Fibroblast of lung (primary cell): ENCODE measurements around the gene TMED9. TPM values are rescaled to one million over a fixed set of nuclear protein-coding genes. Genes with fewer than 3 reads are reported as not detected.
A peak's percentile ranks its signal among the peaks of the same experiment; 100 is the strongest.

ENCODE experiments used
- DNase-seq, 2 donors: peaks; one replicate each; pipeline versions ENCODE4 v3.0.0 to v3.0.0-alpha.2; 2010; ENCODE audit warnings: low read depth in 2 of 2
- H2AFZ ChIP-seq: 2 replicates; pipeline ENCODE4 v1.5.1; 2012; ENCODE audit warnings: low read length, control low read depth, inconsistent platforms
- H3K27ac ChIP-seq: 2 replicates; pipeline ENCODE4 v1.5.1; 2011; ENCODE audit warnings: low read length, control low read depth; ENCODE audit not compliant: insufficient read depth
- H3K27me3 ChIP-seq: 2 replicates; pipeline ENCODE4 v1.5.1; 2011; ENCODE audit warnings: mild to moderate bottlenecking, low read length; ENCODE audit not compliant: control insufficient read depth, insufficient read depth
- H3K36me3 ChIP-seq: 2 replicates; pipeline ENCODE4 v1.5.1; 2011; ENCODE audit warnings: low read length; ENCODE audit not compliant: control insufficient read depth, insufficient read depth
- H3K4me1 ChIP-seq: 2 replicates; pipeline ENCODE4 v1.5.1; 2011; ENCODE audit warnings: low read length; ENCODE audit not compliant: control insufficient read depth, insufficient read depth; ENCODE audit errors: extremely low read depth
- H3K4me2 ChIP-seq: 2 replicates; pipeline ENCODE4 v1.5.1; 2011; ENCODE audit warnings: low read length, control low read depth; ENCODE audit not compliant: insufficient read depth; ENCODE audit errors: extremely low read depth
- H3K4me3 ChIP-seq, 4 experiments: fragments of 200-600 bp in 1 of 4; sonication (generic) in 1 of 4; replicated peaks in 1 of 4; 2 replicates each; pipeline ENCODE4 v1.5.1; 2011 to 2016; ENCODE audit warnings: low read length in 4 of 4, low read depth in 3 of 4, mild to moderate bottlenecking in 3 of 4, control low read depth in 2 of 4, inconsistent platforms in 1 of 4, mixed read lengths in 1 of 4; ENCODE audit not compliant: insufficient read depth in 1 of 4; ENCODE audit errors: control extremely low read depth in 1 of 4
- H3K79me2 ChIP-seq: 2 replicates; pipeline ENCODE4 v1.5.1; 2012; ENCODE audit warnings: mild to moderate bottlenecking, low read length, inconsistent platforms; ENCODE audit not compliant: control insufficient read depth, insufficient read depth
- H3K9ac ChIP-seq: 2 replicates; pipeline ENCODE4 v1.5.1; 2011; ENCODE audit warnings: mild to moderate bottlenecking, low read length, control low read depth; ENCODE audit not compliant: insufficient read depth
- H3K9me3 ChIP-seq: 2 replicates; pipeline ENCODE4 v1.5.1; 2012; ENCODE audit warnings: low read depth, low read length; ENCODE audit not compliant: control insufficient read depth, insufficient read depth
- H4K20me1 ChIP-seq: 2 replicates; pipeline ENCODE4 v1.5.1; 2011; ENCODE audit warnings: low read length; ENCODE audit not compliant: control insufficient read depth, insufficient read depth; ENCODE audit errors: extremely low read depth
- CTCF ChIP-seq, 2 donors: IDR thresholded peaks in 1 of 2; conservative IDR thresholded peaks in 1 of 2; 1 replicate in 1 of 2; 2 replicates in 1 of 2; pipeline ENCODE4 v1.5.1; 2011 to 2012; ENCODE audit warnings: low read length in 2 of 2, control low read depth in 1 of 2, inconsistent platforms in 1 of 2, low read depth in 1 of 2, mild to moderate bottlenecking in 1 of 2
- EZH2 ChIP-seq: IDR thresholded peaks from 2 replicates; pipeline ENCODE4 v1.5.1; 2012; ENCODE audit warnings: low read length, control low read depth, mild to moderate bottlenecking; ENCODE audit errors: missing control alignments
- polyA plus RNA-seq, 2 donors: library from polyadenylated mRNA; depleted of rRNA in 1 of 2; stranded (reverse) in 1 of 2; unstranded in 1 of 2; fragments of >200 nt; gene quantifications; 2 replicates each; pipeline ENCODE4 v1.2.1, GENCODE V29; 2011 to 2012; ENCODE audit warnings: missing spikeins in 1 of 2
- total RNA-seq: library from RNA; depleted of rRNA; stranded (reverse); fragments of >200 nt; gene quantifications from 2 replicates; pipeline ENCODE4 v1.2.1, GENCODE V29; 2014

TMED9 gene
- total and polyA plus RNA-seq, 2 donors (not counting 1 experiment from before 2014, with no cell fraction given): 139 to 355 TPM

- no peak for TF ChIP-seq CTCF (conservative IDR thresholded peaks at IDR 0.05 in 1 of 2, IDR thresholded peaks at IDR 0.05 in 1 of 2; ENCODE audit: low read depth in 1 of 2, low read length in 2 of 2)
- TF ChIP-seq EZH2: no peak
- no peaks in the 10 kb centered on the region for H4K20me1 ChIP-seq
Measured at GRCh38 chr5:177550122-177550521, 41.9 kb upstream of the TMED9 start.

GRCh38 chr5:177552839-177553455 is 39.1 kb upstream of the TMED9 start:
- Histone ChIP-seq H3K79me2 (peaks cover 58% of the 10 kb centered on the region), H2AFZ (no peak overlapping the region), H3K9me3 (no peaks in the 10 kb centered on the region), H3K4me2 (peak overlapping the region; percentile 81), H3K27me3 (no peaks in the 10 kb centered on the region), H3K4me3 (peak overlapping the region; percentile 59 to 90 (median 82)), H3K4me1 (peaks cover 6% of the 10 kb centered on the region), H4K20me1 (no peaks in the 10 kb centered on the region), H3K36me3 (peaks cover 5% of the 10 kb centered on the region), H3K9ac (no peak overlapping the region), H3K27ac (peak overlapping the region; percentile 1)
- DNase-seq: peak in 1 of 2 donors; percentile 17
- TF ChIP-seq CTCF (conservative IDR thresholded peaks at IDR 0.05 in 1 of 2, IDR thresholded peaks at IDR 0.05 in 1 of 2; ENCODE audit: low read depth in 1 of 2, low read length in 2 of 2): peak in 1 of 2 donors; percentile 12
- no peak for TF ChIP-seq EZH2

More at GRCh38 chr5:177550122-177550521, 41.9 kb upstream of the TMED9 start:
- DNase-seq: no peak
- Histone ChIP-seq H3K27ac (no peak overlapping the region), H3K9ac (no peak overlapping the region), H3K36me3 (peaks cover 5% of the 10 kb centered on the region), H3K4me3 (no peak overlapping the region), H3K79me2 (peaks cover 63% of the 10 kb centered on the region), H3K9me3 (no peaks in the 10 kb centered on the region), H2AFZ (no peak overlapping the region), H3K27me3 (no peaks in the 10 kb centered on the region), H3K4me2 (no peak overlapping the region), H3K4me1 (peaks cover 22% of the 10 kb centered on the region)

GRCh38 chr5:177553671-177554429 is 38.2 kb upstream of the TMED9 start:
- Histone ChIP-seq H3K79me2 (peaks cover 49% of the 10 kb centered on the region), H3K4me1 (no peaks in the 10 kb centered on the region), H3K36me3 (peaks cover 3% of the 10 kb centered on the region), H4K20me1 (no peaks in the 10 kb centered on the region), H3K4me3 (peak overlapping the region; percentile 59 to 90 (median 82)), H3K9ac (peak overlapping the region; percentile 71), H3K4me2 (peak overlapping the region; percentile 81), H3K27ac (peak overlapping the region; percentile 54), H3K27me3 (no peaks in the 10 kb centered on the region), H2AFZ (no peak overlapping the region), H3K9me3 (no peaks in the 10 kb centered on the region)
- TF ChIP-seq CTCF (conservative IDR thresholded peaks at IDR 0.05 in 1 of 2, IDR thresholded peaks at IDR 0.05 in 1 of 2; ENCODE audit: low read depth in 1 of 2, low read length in 2 of 2) (no peak), EZH2 (no peak)
- no peak for DNase-seq
